HepG2 (cell line): ENCODE data around the gene C2CD2. TPM values are rescaled to one million over a fixed set of nuclear protein-coding genes. Genes with fewer than 3 reads are reported as not detected.

ENCODE experiments used
- ATAC-seq: fragments of 200-7000 bp; cut with Tn5 transposase; 3 replicates; pipeline ENCODE4 v1.9.1; 2020; ENCODE audit warnings: mild to moderate bottlenecking, moderate library complexity
- BruUV-seq: library from RNA; stranded (reverse); fragments of 400-500 nt; replicated peaks from 2 replicates; lab custom pipeline; 2021; lab: Mats Ljungman, UMichigan
- CTCF ChIA-PET: fragments of 300-600 bp; formaldehyde crosslinking; extraction: SDS; loops from one replicate; lab custom pipeline; 2021; ENCODE audit warnings: low total read pairs, inconsistent platforms, low intra/inter-chr PET ratio; lab: Yijun Ruan, JAX
- POLR2A ChIA-PET: fragments of 350-600 bp; sonication (Branson Sonifier 250); formaldehyde crosslinking; loops from one replicate; lab custom pipeline; 2020; ENCODE audit warnings: antibody characterized with exemption, inconsistent platforms; lab: Yijun Ruan, JAX
- DNase-seq: peaks from one replicate; pipeline ENCODE4 v3.0.0-alpha.2; 2015; ENCODE audit warnings: low spot score
- FAIRE-seq: peaks from 3 replicates; lab custom pipeline; 2011; peaks lifted over from hg19 to GRCh38; lab: Jason Lieb, UNC
- H2AFZ ChIP-seq: one replicate; pipeline ENCODE4 v1.6.1; 2011; ENCODE audit warnings: low read length, inconsistent platforms
- H3K27ac ChIP-seq: fragments of 300-600 bp; 3 replicates; pipeline ENCODE4 v1.8.0; 2011; ENCODE audit warnings: mixed run types, mild to moderate bottlenecking, mixed read lengths, low read length, inconsistent platforms; ENCODE audit not compliant: insufficient read depth; ENCODE audit errors: extremely low read length
- H3K27me3 ChIP-seq, 2 experiments: fragments of 200-600 bp in 1 of 2; 2 replicates in 1 of 2; 3 replicates in 1 of 2; pipeline versions ENCODE4 v1.6.0 to v1.8.0; 2011; ENCODE audit warnings: low read length in 2 of 2, mild to moderate bottlenecking in 2 of 2, moderate library complexity in 2 of 2, inconsistent platforms in 1 of 2; ENCODE audit not compliant: insufficient read depth in 2 of 2, control insufficient read depth in 1 of 2
- H3K36me3 ChIP-seq, 2 experiments: fragments of 200-600 bp in 1 of 2; replicated peaks in 1 of 2; 2 replicates in 1 of 2; 3 replicates in 1 of 2; pipeline versions ENCODE4 v1.5.1 to v1.8.0; 2011; ENCODE audit warnings: low read length in 2 of 2, inconsistent platforms in 1 of 2; ENCODE audit not compliant: insufficient read depth in 2 of 2, control insufficient read depth in 1 of 2
- H3K4me1 ChIP-seq: 2 replicates; pipeline ENCODE4 v1.5.1; 2012; ENCODE audit warnings: low read length, inconsistent platforms; ENCODE audit not compliant: insufficient read depth
- H3K4me2 ChIP-seq: 2 replicates; pipeline ENCODE4 v1.6.0; 2011; ENCODE audit warnings: low read depth, low read length, inconsistent platforms
- H3K4me3 ChIP-seq, 3 experiments: fragments of 200-600 bp in 1 of 3; sonication (generic), shearing (Covaris generic) in 1 of 3; replicated peaks in 1 of 3; 2 replicates each; pipeline ENCODE4 v1.5.1; 2011 to 2016; ENCODE audit warnings: low read length in 3 of 3, inconsistent platforms in 2 of 3, low read depth in 2 of 3, mild to moderate bottlenecking in 2 of 3, control low read depth in 1 of 3, mixed read lengths in 1 of 3; ENCODE audit not compliant: insufficient read depth in 1 of 3
- H3K79me2 ChIP-seq: one replicate; pipeline ENCODE4 v1.6.1; 2011; ENCODE audit warnings: low read length, inconsistent platforms; ENCODE audit not compliant: insufficient read depth
- H3K9ac ChIP-seq: 2 replicates; pipeline ENCODE4 v1.6.0; 2011; ENCODE audit warnings: mild to moderate bottlenecking, low read depth, low read length, inconsistent platforms; ENCODE audit not compliant: insufficient read depth
- H3K9me3 ChIP-seq: 2 replicates; pipeline ENCODE4 v1.5.1; 2012; ENCODE audit warnings: mild to moderate bottlenecking, low read length
- H4K20me1 ChIP-seq: 2 replicates; pipeline ENCODE4 v1.6.0; 2011; ENCODE audit warnings: inconsistent platforms, mild to moderate bottlenecking, low read length, moderate library complexity; ENCODE audit not compliant: insufficient read depth
- E2F1 ChIP-seq: sonication (generic); formaldehyde crosslinking; IDR thresholded peaks from 2 replicates; pipeline ENCODE4 v1.5.0; 2020; ENCODE audit warnings: missing genetic modification reagents
- EP300 ChIP-seq, 3 experiments: sonication (generic) in 1 of 3; formaldehyde crosslinking in 1 of 3; IDR thresholded peaks; 2 replicates each; pipeline versions ENCODE4 v1.5.1 to v1.6.1; 2011 to 2020; ENCODE audit warnings: low read depth in 2 of 3, low read length in 2 of 3, borderline replicate concordance in 1 of 3, improper control_type of control experiment in 1 of 3, mild to moderate bottlenecking in 1 of 3, missing genetic modification reagents in 1 of 3, moderate library complexity in 1 of 3
- GTF2F1 ChIP-seq: fragments of 150-350 bp; IDR thresholded peaks from 2 replicates; pipeline ENCODE4 v1.6.1; 2014; ENCODE audit warnings: low read length
- JDP2 ChIP-seq: sonication (generic); formaldehyde crosslinking; IDR thresholded peaks from 2 replicates; pipeline ENCODE4 v1.8.1; 2022; ENCODE audit warnings: missing genetic modification reagents, borderline replicate concordance
- MAZ ChIP-seq, 2 experiments: sonication (generic) in 1 of 2; formaldehyde crosslinking in 1 of 2; IDR thresholded peaks; 2 replicates each; pipeline versions ENCODE4 v1.5.0 to v1.6.1; 2012 to 2020; ENCODE audit warnings: low read depth in 2 of 2, mild to moderate bottlenecking in 2 of 2, borderline replicate concordance in 1 of 2, improper control_type of control experiment in 1 of 2, low read length in 1 of 2, missing genetic modification reagents in 1 of 2, moderate library complexity in 1 of 2
- MBNL3 ChIP-seq: fragments of 250-450 bp; sonication (Bioruptor Pico); conservative IDR thresholded peaks from 2 replicates; pipeline ENCODE4 v1.8.0; 2022; ENCODE audit warnings: mild to moderate bottlenecking, inconsistent platforms
- NKX3-1 ChIP-seq: sonication (generic); formaldehyde crosslinking; IDR thresholded peaks from 2 replicates; pipeline ENCODE4 v1.5.0; 2020; ENCODE audit warnings: missing genetic modification reagents
- PLRG1 ChIP-seq: fragments of 450-650 bp; conservative IDR thresholded peaks from 2 replicates; pipeline ENCODE4 v1.6.1; 2016
- PLSCR1 ChIP-seq: sonication (generic); formaldehyde crosslinking; IDR thresholded peaks from 2 replicates; pipeline ENCODE4 v1.5.0; 2020; ENCODE audit warnings: missing genetic modification reagents, mild to moderate bottlenecking, borderline replicate concordance
- RXRA ChIP-seq: sonication (generic); formaldehyde crosslinking; IDR thresholded peaks from 2 replicates; pipeline ENCODE4 v1.5.1; 2020; ENCODE audit warnings: missing genetic modification reagents
- SSRP1 ChIP-seq: IDR thresholded peaks from 2 replicates; pipeline ENCODE4 v1.6.1; 2016; ENCODE audit warnings: control low read depth
- TERF1 ChIP-seq: sonication (generic); formaldehyde crosslinking; IDR thresholded peaks from 2 replicates; pipeline ENCODE4 v1.8.0; 2022; ENCODE audit warnings: mild to moderate bottlenecking, missing genetic modification reagents, moderate library complexity
- ZBTB20 ChIP-seq: sonication (generic); formaldehyde crosslinking; IDR thresholded peaks from 2 replicates; pipeline ENCODE4 v1.8.1; 2023; ENCODE audit warnings: missing genetic modification reagents, low read depth, mild to moderate bottlenecking, borderline replicate concordance
- ZNF276 ChIP-seq: sonication (generic); formaldehyde crosslinking; IDR thresholded peaks from 2 replicates; pipeline ENCODE4 v1.4.0; 2020; ENCODE audit warnings: mild to moderate bottlenecking, low read depth, missing genetic modification reagents
- ZNF383 ChIP-seq: sonication (generic); formaldehyde crosslinking; IDR thresholded peaks from 2 replicates; pipeline ENCODE4 v1.4.0; 2020; ENCODE audit warnings: missing genetic modification reagents, mild to moderate bottlenecking, borderline replicate concordance
- ZNF550 ChIP-seq: sonication (generic); formaldehyde crosslinking; IDR thresholded peaks from 2 replicates; pipeline ENCODE4 v1.4.0; 2020; ENCODE audit warnings: mild to moderate bottlenecking, missing genetic modification reagents, borderline replicate concordance
- ZNF761 ChIP-seq: sonication (generic); formaldehyde crosslinking; conservative IDR thresholded peaks from 2 replicates; pipeline ENCODE4 v1.4.0; 2020; ENCODE audit warnings: mild to moderate bottlenecking, missing genetic modification reagents
- WGBS: methylation state at CpG from one replicate; pipeline ENCODE4 v1.1.6; 2017; ENCODE audit warnings: low lambda C conversion rate; 5-methylcytosine and 5-hydroxymethylcytosine counted together
- in situ Hi-C: cut with HindIII; loops from 2 replicates; pipeline ENCODE4 v1.10.0; 2017; ENCODE audit warnings: low pct_unique_long_range_greater_than_20kb; ENCODE audit not compliant: extremely low pct_ligation_motif_present
- intact Hi-C: fragments of 100-400 bp; cut with micrococcal nuclease; formaldehyde crosslinking; loops from one replicate; pipeline ENCODE4 v1.10.0; 2022; ENCODE audit not compliant: unreplicated experiment
- polyA plus RNA-seq, 8 experiments: library from polyadenylated mRNA; depleted of rRNA in 3 of 8; stranded (reverse) in 7 of 8; unstranded in 1 of 8; fragments of >200 nt; fragmentation: Illumina TruSeq in 4 of 8; extraction: Trizol in 4 of 8; gene quantifications; 2 replicates each; pipeline versions ENCODE4 v1.2.1 to v1.2.3, GENCODE V29; 2011 to 2016; ENCODE audit warnings: low read depth in 4 of 8, missing spikeins in 1 of 8, mixed read lengths in 1 of 8; ENCODE audit not compliant: insufficient read depth in 1 of 8
- total RNA-seq, 5 experiments: library from RNA; depleted of rRNA; stranded (reverse); fragments of >200 nt; fragmentation: Illumina TruSeq; extraction: Trizol; gene quantifications; 2 replicates each; pipeline ENCODE4 v1.2.3, GENCODE V29; 2016; ENCODE audit warnings: low read depth in 1 of 5

The C2CD2 gene
- total and polyA plus RNA-seq, 2 of the 13 experiments (the other 11 are each of a cell fraction or from before 2014, with no cell fraction given), result 12.5 to 19.7 TPM

GRCh38 chr21:41920476-41920875 lies 33.3 kb downstream of the C2CD2 start:
- no peaks in the 10 kb centered on the region for H3K27me3 ChIP-seq
- WGBS, result 78% methylated on average over 5 of the region's 5 CpGs
- H3K79me2 ChIP-seq, result peaks cover 1% of the 10 kb centered on the region
- H3K4me2 ChIP-seq, result no peak overlapping the region
- H3K9ac ChIP-seq, result no peak overlapping the region
- no TSS peak for BruUV-seq
- peaks cover 13 to 31% of the 10 kb centered on the region in 2 experiments for H3K36me3 ChIP-seq
- DNase-seq (no peak), FAIRE-seq (no peak), ATAC-seq (no peak)
- ChIA-PET CTCF (no interaction called here), POLR2A (no interaction called here)
- no peak overlapping the region for H2AFZ ChIP-seq
- H3K27ac ChIP-seq, result no peak overlapping the region
- peaks cover 25% of the 10 kb centered on the region for H3K4me1 ChIP-seq
- H3K4me3 ChIP-seq, result no peak overlapping the region
- intact Hi-C loops (no loop called here), in situ Hi-C loops (no loop called here)
- no peaks in the 10 kb centered on the region for H4K20me1 ChIP-seq
- no peak for TF ChIP-seq ZNF383
- no peak for TF ChIP-seq MBNL3 (CRISPR knock-in tag)
- TF ChIP-seq GTF2F1, result no peak
- no peak for TF ChIP-seq PLSCR1 (CRISPR knock-in tag)
- TF ChIP-seq ZNF276, result no peak
- TF ChIP-seq JDP2, result no peak
- TF ChIP-seq PLRG1, result no peak
- TF ChIP-seq ZNF550 (CRISPR knock-in tag), result no peak
- no peak for TF ChIP-seq NKX3-1 (CRISPR knock-in tag)
- no peak for TF ChIP-seq ZNF761 (CRISPR knock-in tag)
- no peak for TF ChIP-seq RXRA (CRISPR knock-in tag)
- no peak for TF ChIP-seq MAZ (IDR thresholded peaks at IDR 0.05; ENCODE audit: borderline replicate concordance, low read depth, low read length)
- TF ChIP-seq MAZ (CRISPR knock-in tag; IDR thresholded peaks at IDR 0.05; ENCODE audit: low read depth), result no peak
- no peak for TF ChIP-seq SSRP1 (CRISPR knock-in tag)
- no peak for TF ChIP-seq E2F1 (CRISPR knock-in tag)
- TF ChIP-seq ZBTB20 (CRISPR knock-in tag), result no peak
- no peak for TF ChIP-seq TERF1 (CRISPR knock-in tag)
- no peak for TF ChIP-seq EP300 (IDR thresholded peaks at IDR 0.05; ENCODE audit: low read depth in 2 of 2, low read length in 2 of 2)
- no peak for TF ChIP-seq EP300 (CRISPR knock-in tag; IDR thresholded peaks at IDR 0.05; ENCODE audit: borderline replicate concordance)
- H3K9me3 ChIP-seq, result no peaks in the 10 kb centered on the region
